Fibroblast of lung (primary cell): ENCODE data around the gene CREB5.
A peak's percentile ranks its signal among the peaks of the same experiment; 100 is the strongest.

Experiments used
- EZH2 ChIP-seq: IDR thresholded peaks from 2 replicates; pipeline ENCODE4 v1.5.1; 2012; ENCODE audit warnings: low read length, control low read depth, mild to moderate bottlenecking; ENCODE audit errors: missing control alignments
- TF ChIP-seq, protein P1 (sequence below), 2 donors: IDR thresholded peaks in 1 of 2; conservative IDR thresholded peaks in 1 of 2; 1 replicate in 1 of 2; 2 replicates in 1 of 2; pipeline ENCODE4 v1.5.1; 2011 to 2012; ENCODE audit warnings: low read length in 2 of 2, control low read depth in 1 of 2, inconsistent platforms in 1 of 2, low read depth in 1 of 2, mild to moderate bottlenecking in 1 of 2

DNA sequence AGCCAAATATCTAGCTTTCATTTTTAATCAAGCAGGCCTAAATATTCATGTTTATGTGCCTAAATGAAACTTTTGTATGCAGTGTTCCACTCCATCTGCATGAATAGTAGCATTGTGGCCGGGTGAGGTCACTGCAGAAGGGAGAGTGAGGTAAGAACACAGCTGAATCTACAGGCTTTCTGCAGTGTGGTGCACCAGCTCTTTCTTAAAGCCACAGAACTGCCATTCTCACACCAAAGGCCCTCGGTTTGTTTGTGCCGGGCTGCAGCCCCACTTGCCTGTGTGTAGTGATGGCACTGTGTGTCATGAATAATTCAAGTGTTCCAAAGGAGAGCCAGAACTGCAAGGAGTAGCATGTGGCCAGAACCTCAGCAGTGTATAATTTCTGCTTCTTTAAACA lies 341.7 kb downstream of the CREB5 start:
- TF ChIP-seq, protein P1, sequence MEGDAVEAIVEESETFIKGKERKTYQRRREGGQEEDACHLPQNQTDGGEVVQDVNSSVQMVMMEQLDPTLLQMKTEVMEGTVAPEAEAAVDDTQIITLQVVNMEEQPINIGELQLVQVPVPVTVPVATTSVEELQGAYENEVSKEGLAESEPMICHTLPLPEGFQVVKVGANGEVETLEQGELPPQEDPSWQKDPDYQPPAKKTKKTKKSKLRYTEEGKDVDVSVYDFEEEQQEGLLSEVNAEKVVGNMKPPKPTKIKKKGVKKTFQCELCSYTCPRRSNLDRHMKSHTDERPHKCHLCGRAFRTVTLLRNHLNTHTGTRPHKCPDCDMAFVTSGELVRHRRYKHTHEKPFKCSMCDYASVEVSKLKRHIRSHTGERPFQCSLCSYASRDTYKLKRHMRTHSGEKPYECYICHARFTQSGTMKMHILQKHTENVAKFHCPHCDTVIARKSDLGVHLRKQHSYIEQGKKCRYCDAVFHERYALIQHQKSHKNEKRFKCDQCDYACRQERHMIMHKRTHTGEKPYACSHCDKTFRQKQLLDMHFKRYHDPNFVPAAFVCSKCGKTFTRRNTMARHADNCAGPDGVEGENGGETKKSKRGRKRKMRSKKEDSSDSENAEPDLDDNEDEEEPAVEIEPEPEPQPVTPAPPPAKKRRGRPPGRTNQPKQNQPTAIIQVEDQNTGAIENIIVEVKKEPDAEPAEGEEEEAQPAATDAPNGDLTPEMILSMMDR (conservative IDR thresholded peaks at IDR 0.05 in 1 of 2, IDR thresholded peaks at IDR 0.05 in 1 of 2; ENCODE audit: low read depth in 1 of 2, low read length in 2 of 2): peak in 1 of 2 donors; percentile 21
- no peak for TF ChIP-seq EZH2
